GM21723 (cell line): ENCODE results near the gene TRAF1.

ENCODE experiments used
- ATAC-seq: cut with Tn5 transposase; IDR thresholded peaks from one replicate; pipeline ENCODE4 v1.9.1; 2021; ENCODE audit warnings: mild to moderate bottlenecking, moderate library complexity; ENCODE audit not compliant: unreplicated experiment

TRAF1 gene

DNA sequence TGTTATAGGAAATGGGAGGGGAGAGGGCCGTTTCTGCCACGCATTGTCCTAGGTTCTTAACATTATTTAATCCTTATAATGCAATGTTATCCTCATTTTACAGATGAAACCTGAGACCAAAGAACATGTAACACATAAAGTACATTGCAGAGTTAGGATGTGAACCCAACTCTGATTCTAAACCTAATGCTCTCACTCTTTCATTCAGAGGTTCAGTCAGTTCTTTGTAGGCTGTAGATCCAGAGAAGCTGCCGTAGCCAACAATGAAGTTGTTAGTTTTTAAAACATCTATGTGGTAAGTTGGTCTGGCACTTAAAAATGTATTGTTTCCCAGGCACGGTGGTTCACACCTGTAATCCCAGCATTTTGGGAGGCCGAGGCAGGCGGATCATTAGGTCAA is 73.4 kb downstream of the TRAF1 start:
- no peak for ATAC-seq
